K562 (cell line): ENCODE results near the gene ENDOV. TPM values are rescaled to one million over a fixed set of nuclear protein-coding genes. Genes with fewer than 3 reads are reported as not detected.

Source experiments
- ATAC-seq: fragments of 200-7000 bp; cut with Tn5 transposase; 3 replicates; pipeline ENCODE4 v1.9.1; 2020; ENCODE audit warnings: moderate library complexity
- BruUV-seq: library from RNA; stranded (reverse); fragments of 400-500 nt; replicated peaks from 2 replicates; lab custom pipeline; 2021; lab: Mats Ljungman, UMichigan
- CTCF ChIA-PET: fragments of 300-600 bp; formaldehyde crosslinking; extraction: SDS; loops from one replicate; lab custom pipeline; 2021; ENCODE audit warnings: low intra/inter-chr PET ratio; lab: Yijun Ruan, JAX
- POLR2A ChIA-PET: fragments of 300-600, 350-650 bp; sonication (Branson Sonifier 250); formaldehyde crosslinking; extraction: SDS; loops from one replicate; lab custom pipeline; 2021; ENCODE audit warnings: antibody characterized with exemption, inconsistent platforms; lab: Yijun Ruan, JAX
- DNase-seq, 4 experiments: peaks; one replicate each; pipeline versions ENCODE4 v3.0.0 to v3.0.0-alpha.2; 2011 to 2018; ENCODE audit warnings: low spot score in 3 of 4, mixed read lengths in 3 of 4; ENCODE audit errors: extremely low read depth in 1 of 4
- FAIRE-seq: peaks from 2 replicates; lab custom pipeline; 2011; peaks lifted over from hg19 to GRCh38; lab: Jason Lieb, UNC
- H2AFZ ChIP-seq: 2 replicates; pipeline ENCODE4 v1.6.0; 2011; ENCODE audit warnings: low read depth, low read length, control low read depth, inconsistent platforms
- H3K27ac ChIP-seq: fragments of 200-600 bp; 3 replicates; pipeline ENCODE4 v1.8.0; 2011; ENCODE audit warnings: low read depth, mild to moderate bottlenecking, control low read depth, inconsistent platforms, low read length, moderate library complexity, mixed read lengths; ENCODE audit errors: extremely low read depth
- H3K27me3 ChIP-seq, 2 experiments: fragments of 300-600 bp in 1 of 2; 2 replicates in 1 of 2; 3 replicates in 1 of 2; pipeline versions ENCODE4 v1.6.0 to v1.8.0; 2011; ENCODE audit warnings: inconsistent platforms in 2 of 2, low read length in 2 of 2, mild to moderate bottlenecking in 1 of 2, mixed read lengths in 1 of 2, moderate library complexity in 1 of 2; ENCODE audit not compliant: control insufficient read depth in 2 of 2, insufficient read depth in 2 of 2
- H3K36me3 ChIP-seq: fragments of 300-600 bp; 3 replicates; pipeline ENCODE4 v1.8.0; 2011; ENCODE audit warnings: mild to moderate bottlenecking, low read length, inconsistent platforms; ENCODE audit not compliant: control insufficient read depth, insufficient read depth
- H3K4me1 ChIP-seq, 2 experiments: fragments of 200-600 bp in 1 of 2; replicated peaks in 1 of 2; 2 replicates in 1 of 2; 3 replicates in 1 of 2; pipeline versions ENCODE4 v1.5.1 to v1.8.0; 2011; ENCODE audit warnings: inconsistent platforms in 2 of 2, low read length in 2 of 2, mild to moderate bottlenecking in 1 of 2, mixed read lengths in 1 of 2, moderate library complexity in 1 of 2; ENCODE audit not compliant: control insufficient read depth in 2 of 2, insufficient read depth in 2 of 2
- H3K4me2 ChIP-seq: 2 replicates; pipeline ENCODE4 v1.6.1; 2011; ENCODE audit warnings: low read length, control low read depth, inconsistent platforms, mixed read lengths; ENCODE audit not compliant: insufficient read depth
- H3K4me3 ChIP-seq: fragments of 200-600 bp; sonication (generic), shearing (Covaris generic); 2 replicates; pipeline ENCODE4 v1.5.1; 2016; ENCODE audit warnings: control low read depth, inconsistent platforms
- H3K79me2 ChIP-seq: fragments of 200-600 bp; 3 replicates; pipeline ENCODE4 v1.8.0; 2011; ENCODE audit warnings: low read length, inconsistent platforms; ENCODE audit not compliant: control insufficient read depth, insufficient read depth
- H3K9ac ChIP-seq, 2 experiments: 2 replicates each; pipeline versions ENCODE4 v1.6.0 to v1.6.1; 2011; ENCODE audit warnings: low read depth in 2 of 2, low read length in 2 of 2, control low read depth in 1 of 2, inconsistent platforms in 1 of 2, mild to moderate bottlenecking in 1 of 2, mixed read lengths in 1 of 2; ENCODE audit not compliant: insufficient read depth in 1 of 2
- H3K9me1 ChIP-seq: one replicate; pipeline ENCODE4 v1.6.0; 2011; ENCODE audit warnings: inconsistent platforms, mild to moderate bottlenecking, low read length, moderate library complexity; ENCODE audit not compliant: control insufficient read depth, insufficient read depth
- H3K9me3 ChIP-seq: replicated peaks from 2 replicates; pipeline ENCODE4 v1.5.1; 2011; ENCODE audit warnings: low read depth, low read length, inconsistent platforms; ENCODE audit not compliant: control insufficient read depth, insufficient read depth
- H4K20me1 ChIP-seq: replicated peaks from 2 replicates; pipeline ENCODE4 v1.6.1; 2011; ENCODE audit warnings: low read length, inconsistent platforms, mixed read lengths; ENCODE audit not compliant: control insufficient read depth, insufficient read depth
- BRCA1 ChIP-seq, 2 experiments: fragments of 450-650 bp in 1 of 2; sonication (generic) in 1 of 2; formaldehyde crosslinking in 1 of 2; IDR thresholded peaks; 2 replicates each; pipeline versions ENCODE4 v1.5.0 to v1.6.1; 2017 to 2020; ENCODE audit warnings: mild to moderate bottlenecking in 1 of 2, missing genetic modification reagents in 1 of 2
- CBX3 ChIP-seq, 2 experiments: IDR thresholded peaks; 1 replicate in 1 of 2; 2 replicates in 1 of 2; pipeline ENCODE4 v1.6.1; 2012; ENCODE audit warnings: inconsistent platforms in 2 of 2, low read length in 2 of 2, borderline replicate concordance in 1 of 2, control low read depth in 1 of 2
- CEBPG ChIP-seq, 3 experiments: fragments of 200-800 bp in 1 of 3; sonication (Bioruptor generic) in 1 of 3; sonication (generic) in 1 of 3; formaldehyde crosslinking in 1 of 3; IDR thresholded peaks in 2 of 3; conservative IDR thresholded peaks in 1 of 3; 2 replicates each; pipeline versions ENCODE4 v1.6.1 to v1.8.0; 2016 to 2022; ENCODE audit warnings: missing compliant biosample characterization in 2 of 3, missing genetic modification characterization in 2 of 3, mild to moderate bottlenecking in 1 of 3, missing genetic modification reagents in 1 of 3
- HDGF ChIP-seq: fragments of 450-650 bp; IDR thresholded peaks from 2 replicates; pipeline ENCODE4 v1.6.1; 2016
- PTBP1 ChIP-seq: fragments of 200-400 bp; formaldehyde crosslinking; IDR thresholded peaks from 2 replicates; pipeline ENCODE4 v1.6.1; 2017; ENCODE audit warnings: low read depth, low read length
- RAD21 ChIP-seq, 2 experiments: fragments of 250-450 bp in 1 of 2; fragments of 450-650 bp in 1 of 2; sonication (Bioruptor Pico) in 1 of 2; formaldehyde crosslinking in 1 of 2; IDR thresholded peaks in 1 of 2; conservative IDR thresholded peaks in 1 of 2; 2 replicates each; pipeline versions ENCODE4 v1.4.0 to v1.8.0; 2020 to 2022; ENCODE audit warnings: mild to moderate bottlenecking in 2 of 2, moderate library complexity in 1 of 2
- TBP ChIP-seq: optimal IDR thresholded peaks from 2 replicates; pipeline ENCODE3; 2011; ENCODE audit warnings: low read depth, low read length, improper control_type of control experiment
- TCF15 ChIP-seq: fragments of 250-450 bp; sonication (Bioruptor Pico); IDR thresholded peaks from 2 replicates; pipeline ENCODE4 v1.8.0; 2022; ENCODE audit warnings: moderate library complexity, mild to moderate bottlenecking, inconsistent platforms
- WGBS: fragments of 100-300 bp; shearing (Covaris generic); methylation state at CpG from one replicate; pipeline ENCODE4 v1.1.6; 2016; ENCODE audit warnings: low coverage, mixed read lengths; ENCODE audit not compliant: insufficient coverage; ENCODE audit errors: missing lambda C conversion rate; 5-methylcytosine and 5-hydroxymethylcytosine counted together
- in situ Hi-C: fragments of 300-500 bp; cut with MboI; formaldehyde crosslinking; loops from 4 replicates; pipeline ENCODE4 v1.15.0; 2018; ENCODE audit warnings: inconsistent platforms, mixed read lengths
- intact Hi-C: fragments of 100-400 bp; cut with micrococcal nuclease; formaldehyde crosslinking; loops from 2 replicates; pipeline ENCODE4 v1.14.2; 2022
- polyA plus RNA-seq, 8 experiments: library from polyadenylated mRNA; depleted of rRNA in 4 of 8; stranded (reverse) in 5 of 8; unstranded in 3 of 8; fragments of >200 nt; fragmentation: Nextera tagmentation in 2 of 8; fragmentation: Illumina TruSeq in 1 of 8; extraction: Ambion mirVana in 2 of 8; extraction: Trizol in 1 of 8; gene quantifications; 2 replicates each; pipeline versions ENCODE4 v1.2.1 to v1.2.3, GENCODE V29; 2011 to 2014; ENCODE audit warnings: inconsistent platforms in 1 of 8, missing spikeins in 1 of 8
- total RNA-seq, 7 experiments: library from RNA; depleted of rRNA in 6 of 7; stranded (reverse); fragments of >200 nt in 6 of 7; fragmentation: Illumina TruSeq in 2 of 7; extraction: Trizol in 2 of 7; gene quantifications; 2 replicates each; pipeline versions ENCODE4 v1.2.1 to v1.2.3, GENCODE V29; 2011 to 2021; ENCODE audit warnings: low replicate concordance in 1 of 7
- TF ChIP-seq, protein P1 (sequence below): fragments of 250-450 bp; sonication (Bioruptor Pico); IDR thresholded peaks from 2 replicates; pipeline ENCODE4 v1.8.0; 2021; ENCODE audit warnings: mild to moderate bottlenecking, moderate library complexity

Gene ENDOV
- total and polyA plus RNA-seq, 9 of the 15 experiments (the other 6 are each of a cell fraction or from before 2014, with no cell fraction given): 1.2 to 8.2 (median 3.7) TPM

DNA sequence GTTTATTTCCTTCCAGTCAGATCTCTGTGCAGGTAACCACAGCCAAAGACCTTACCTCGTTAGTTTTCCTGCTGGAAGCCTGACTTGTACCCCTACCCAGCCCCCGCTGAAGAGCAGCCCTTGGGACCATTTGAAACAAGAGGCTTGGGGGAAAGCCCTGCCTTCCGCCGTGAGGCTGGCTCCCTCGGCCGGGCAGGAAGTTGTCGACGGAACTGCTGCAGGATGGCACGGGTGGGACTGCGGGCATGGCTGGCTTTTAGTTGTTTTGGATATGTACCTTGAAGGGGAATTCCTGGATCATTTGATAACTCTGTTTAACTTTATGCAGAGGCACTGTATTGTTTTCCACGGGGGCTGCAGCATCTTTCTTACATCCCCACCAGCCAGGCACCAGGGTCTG, 49.0 kb upstream of the ENDOV start:
- H3K4me3 ChIP-seq: no peak overlapping the region
- no peak for DNase-seq
- ChIA-PET POLR2A (no interaction called here), CTCF (no interaction called here)
- intact Hi-C loops: loop anchor here (2.0 kb wide), 1 partner anchor 169 kb away; no protein-coding TSS in a partner anchor
- H3K9ac ChIP-seq: no peak overlapping the region
- TF ChIP-seq TBP (no peak), TCF15 (CRISPR knock-in tag) (no peak), PTBP1 (no peak), CEBPG (CRISPR knock-in tag; IDR thresholded peaks at IDR 0.05) (no peak), CEBPG (tag; conservative IDR thresholded peaks at IDR 0.05 in 1 of 2, IDR thresholded peaks at IDR 0.05 in 1 of 2) (no peak), RAD21 (CRISPR knock-in tag; conservative IDR thresholded peaks at IDR 0.05 in 1 of 2, IDR thresholded peaks at IDR 0.05 in 1 of 2) (no peak), BRCA1 (IDR thresholded peaks at IDR 0.05) (no peak), BRCA1 (CRISPR knock-in tag; IDR thresholded peaks at IDR 0.05) (no peak), HDGF (no peak), CBX3 (IDR thresholded peaks at IDR 0.05; ENCODE audit: borderline replicate concordance in 1 of 2, low read length in 2 of 2) (no peak)
- TF ChIP-seq, protein P1, sequence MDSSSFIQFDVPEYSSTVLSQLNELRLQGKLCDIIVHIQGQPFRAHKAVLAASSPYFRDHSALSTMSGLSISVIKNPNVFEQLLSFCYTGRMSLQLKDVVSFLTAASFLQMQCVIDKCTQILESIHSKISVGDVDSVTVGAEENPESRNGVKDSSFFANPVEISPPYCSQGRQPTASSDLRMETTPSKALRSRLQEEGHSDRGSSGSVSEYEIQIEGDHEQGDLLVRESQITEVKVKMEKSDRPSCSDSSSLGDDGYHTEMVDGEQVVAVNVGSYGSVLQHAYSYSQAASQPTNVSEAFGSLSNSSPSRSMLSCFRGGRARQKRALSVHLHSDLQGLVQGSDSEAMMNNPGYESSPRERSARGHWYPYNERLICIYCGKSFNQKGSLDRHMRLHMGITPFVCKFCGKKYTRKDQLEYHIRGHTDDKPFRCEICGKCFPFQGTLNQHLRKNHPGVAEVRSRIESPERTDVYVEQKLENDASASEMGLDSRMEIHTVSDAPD (CRISPR knock-in tag): no peak
- no peak overlapping the region for H3K27ac ChIP-seq
- no peaks in the 10 kb centered on the region for H3K79me2 ChIP-seq
- H3K27me3 ChIP-seq: no peaks in the 10 kb centered on the region
- H3K4me2 ChIP-seq: no peak overlapping the region
- no peak overlapping the region for H2AFZ ChIP-seq
- no peak for ATAC-seq
- H3K4me1 ChIP-seq: peaks cover 7 to 14% of the 10 kb centered on the region in 2 experiments; a peak in 4 of 5 replicates
- no peaks in the 10 kb centered on the region for H3K9me3 ChIP-seq
- H3K36me3 ChIP-seq: peaks cover 76% of the 10 kb centered on the region; the same call in 2 of the 3 replicates
- H4K20me1 ChIP-seq: no peaks in the 10 kb centered on the region
- no peak for FAIRE-seq
- in situ Hi-C loops: no loop called here
- H3K9me1 ChIP-seq: no peaks in the 10 kb centered on the region
- no TSS peak for BruUV-seq
- 83% methylated on average over 11 of the region's 11 CpGs for WGBS
